Cardiac muscle cell (in vitro differentiated cells and primary cell): Measurements from ENCODE around the gene SLC26A6. TPM values are rescaled to one million over a fixed set of nuclear protein-coding genes. Genes with fewer than 3 reads are reported as not detected.

Source experiments
- DNase-seq, 2 donors: peaks; one replicate each; pipeline versions ENCODE4 v3.0.0 to v3.0.0-alpha.2; 2010 to 2017; ENCODE audit warnings: low read depth in 1 of 2, low spot score in 1 of 2
- H3K27ac ChIP-seq: fragments of 200-600 bp; sonication (generic); 2 replicates; pipeline ENCODE4 v1.5.1; 2016
- H3K27me3 ChIP-seq: fragments of 200-600 bp; sonication (generic); 2 replicates; pipeline ENCODE4 v1.6.0; 2016; ENCODE audit warnings: control low read depth
- H3K36me3 ChIP-seq: fragments of 200-600 bp; sonication (generic); 2 replicates; pipeline ENCODE4 v1.5.1; 2016; ENCODE audit warnings: control low read depth
- H3K4me1 ChIP-seq: fragments of 200-600 bp; sonication (generic); 2 replicates; pipeline ENCODE4 v1.8.1; 2017; ENCODE audit warnings: low read depth, mild to moderate bottlenecking, mixed run types
- H3K4me3 ChIP-seq: fragments of 200-600 bp; sonication (generic); 2 replicates; pipeline ENCODE4 v1.5.1; 2016; ENCODE audit warnings: mild to moderate bottlenecking
- H3K9me3 ChIP-seq: fragments of 200-600 bp; sonication (generic); 2 replicates; pipeline ENCODE4 v1.5.1; 2017; ENCODE audit warnings: low read depth, mild to moderate bottlenecking, control low read depth
- polyA plus RNA-seq: library from polyadenylated mRNA; unstranded; fragments of >200 nt; fragmentation: Nextera tagmentation; extraction: Ambion mirVana; gene quantifications from 2 replicates; pipeline ENCODE4 v1.2.1, GENCODE V29; 2016
- total RNA-seq: library from RNA; depleted of rRNA; stranded (reverse); fragments of >200 nt; gene quantifications from 2 replicates; pipeline ENCODE4 v1.2.3, GENCODE V29; 2016
- TF ChIP-seq, protein P1 (sequence below): IDR thresholded peaks from 2 replicates; pipeline ENCODE4 v1.5.1; 2012; ENCODE audit warnings: low read depth, mild to moderate bottlenecking, low read length

Gene SLC26A6
- total and polyA plus RNA-seq, 2 experiments from 2014 or later: 68.1 to 87.4 TPM

DNA sequence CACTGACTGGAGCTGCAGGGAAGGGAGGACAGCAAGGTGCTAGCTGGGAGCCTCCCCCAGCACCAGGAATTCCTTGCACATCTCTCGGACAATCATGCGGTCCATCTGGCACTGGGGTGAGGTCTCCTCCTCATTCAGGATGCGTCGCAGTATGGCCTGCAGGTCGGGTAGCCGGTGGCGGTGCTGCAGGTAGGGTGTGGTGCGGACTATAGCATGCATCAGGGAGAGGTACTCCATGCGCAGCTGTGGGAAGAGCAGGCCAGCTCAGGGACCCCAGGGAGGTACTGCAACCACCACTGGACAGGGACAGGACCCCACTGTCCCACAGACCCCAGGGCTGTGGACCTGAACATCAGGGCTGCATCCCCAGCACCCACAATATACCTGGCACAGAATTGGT, 39.2 kb upstream of the SLC26A6 start:
- Histone ChIP-seq H3K4me3 (no peak overlapping the region), H3K9me3 (no peaks in the 10 kb centered on the region), H3K27me3 (no peaks in the 10 kb centered on the region), H3K36me3 (peaks cover 20% of the 10 kb centered on the region), H3K27ac (no peak overlapping the region), H3K4me1 (no peaks in the 10 kb centered on the region)
- TF ChIP-seq, protein P1, sequence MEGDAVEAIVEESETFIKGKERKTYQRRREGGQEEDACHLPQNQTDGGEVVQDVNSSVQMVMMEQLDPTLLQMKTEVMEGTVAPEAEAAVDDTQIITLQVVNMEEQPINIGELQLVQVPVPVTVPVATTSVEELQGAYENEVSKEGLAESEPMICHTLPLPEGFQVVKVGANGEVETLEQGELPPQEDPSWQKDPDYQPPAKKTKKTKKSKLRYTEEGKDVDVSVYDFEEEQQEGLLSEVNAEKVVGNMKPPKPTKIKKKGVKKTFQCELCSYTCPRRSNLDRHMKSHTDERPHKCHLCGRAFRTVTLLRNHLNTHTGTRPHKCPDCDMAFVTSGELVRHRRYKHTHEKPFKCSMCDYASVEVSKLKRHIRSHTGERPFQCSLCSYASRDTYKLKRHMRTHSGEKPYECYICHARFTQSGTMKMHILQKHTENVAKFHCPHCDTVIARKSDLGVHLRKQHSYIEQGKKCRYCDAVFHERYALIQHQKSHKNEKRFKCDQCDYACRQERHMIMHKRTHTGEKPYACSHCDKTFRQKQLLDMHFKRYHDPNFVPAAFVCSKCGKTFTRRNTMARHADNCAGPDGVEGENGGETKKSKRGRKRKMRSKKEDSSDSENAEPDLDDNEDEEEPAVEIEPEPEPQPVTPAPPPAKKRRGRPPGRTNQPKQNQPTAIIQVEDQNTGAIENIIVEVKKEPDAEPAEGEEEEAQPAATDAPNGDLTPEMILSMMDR: no peak
- DNase-seq: no peak

DNA sequence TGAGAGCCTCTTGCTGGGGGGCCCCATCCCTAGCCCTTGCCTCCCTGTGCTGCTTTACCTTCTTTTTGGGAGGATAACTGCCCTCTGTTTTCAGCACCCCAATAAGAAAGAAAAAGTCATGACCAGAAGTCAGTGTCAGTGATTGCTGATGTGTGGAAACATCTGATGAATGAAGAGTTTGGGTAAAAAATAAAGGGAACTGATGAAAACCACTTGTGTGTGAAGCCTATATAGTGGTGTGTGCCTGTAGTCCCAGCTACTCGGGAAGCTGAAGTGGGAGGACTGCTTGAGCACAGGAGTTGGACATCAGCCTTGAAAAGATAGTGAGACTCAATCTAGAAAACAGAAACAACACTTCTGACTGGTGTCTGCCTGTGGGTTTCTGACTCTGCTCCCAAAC, 37.3 kb upstream of the SLC26A6 start:
- Histone ChIP-seq H3K27ac (no peak overlapping the region), H3K4me1 (no peaks in the 10 kb centered on the region), H3K9me3 (no peaks in the 10 kb centered on the region), H3K4me3 (no peak overlapping the region), H3K27me3 (no peaks in the 10 kb centered on the region), H3K36me3 (peaks cover 13% of the 10 kb centered on the region)
- TF ChIP-seq, protein P1: no peak
- DNase-seq: no peak

DNA sequence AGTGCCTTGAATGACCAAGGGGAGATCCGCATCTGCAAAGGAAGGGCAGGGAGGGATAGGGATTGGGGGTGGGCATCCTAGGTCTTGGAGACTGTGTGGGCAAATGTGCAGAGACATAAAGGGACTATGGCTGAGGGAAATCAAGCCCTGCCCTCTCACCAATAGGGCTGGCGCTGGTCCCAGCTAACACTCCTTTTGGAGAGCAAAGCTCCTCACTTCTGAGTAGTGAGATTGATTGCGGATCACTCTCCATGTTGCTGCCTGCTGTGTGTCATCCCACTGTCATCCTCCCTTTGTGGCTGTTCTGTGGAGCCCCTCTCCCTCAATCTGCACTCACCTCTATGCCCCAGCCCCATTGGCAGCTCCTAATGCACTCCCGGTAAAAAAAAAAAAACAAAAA, 29.7 kb upstream of the SLC26A6 start:
- Histone ChIP-seq H3K36me3 (no peaks in the 10 kb centered on the region), H3K27me3 (no peaks in the 10 kb centered on the region), H3K27ac (peak overlapping the region; percentile 98), H3K9me3 (no peaks in the 10 kb centered on the region), H3K4me3 (no peak overlapping the region), H3K4me1 (no peaks in the 10 kb centered on the region)
- TF ChIP-seq, protein P1: no peak
- DNase-seq: no peak

DNA sequence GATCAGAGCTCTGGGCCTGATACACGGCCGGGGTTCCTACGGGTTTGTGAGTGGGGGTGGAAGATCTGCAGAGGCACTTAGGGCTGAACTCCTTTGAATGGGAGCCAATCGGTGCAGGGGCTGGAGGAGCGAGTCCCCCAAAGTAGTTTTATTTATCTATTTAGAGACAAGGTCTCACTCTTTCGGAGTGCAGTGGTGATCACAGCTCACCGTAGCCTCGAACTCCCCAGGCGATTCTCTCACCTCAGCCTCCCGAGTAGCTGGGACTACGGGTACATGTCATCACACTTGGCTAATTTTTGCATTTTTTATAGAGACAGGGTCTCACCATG, 29.0 kb upstream of the SLC26A6 start:
- H3K4me1 ChIP-seq: no peaks in the 10 kb centered on the region
- no peaks in the 10 kb centered on the region for H3K36me3 ChIP-seq
- no peak for DNase-seq
- peak overlapping the region; percentile 98 for H3K27ac ChIP-seq
- H3K9me3 ChIP-seq: no peaks in the 10 kb centered on the region
- no peak overlapping the region for H3K4me3 ChIP-seq
- no peaks in the 10 kb centered on the region for H3K27me3 ChIP-seq
- TF ChIP-seq, protein P1: no peak

GRCh38 chr3:48663489-48664312, 28.4 kb upstream of the SLC26A6 start:
- no peaks in the 10 kb centered on the region for H3K9me3 ChIP-seq
- peak; percentile 99 for DNase-seq
- H3K4me1 ChIP-seq: no peaks in the 10 kb centered on the region
- H3K27me3 ChIP-seq: no peaks in the 10 kb centered on the region
- H3K36me3 ChIP-seq: no peaks in the 10 kb centered on the region
- TF ChIP-seq, protein P1: peak; percentile 90
- peak overlapping the region; percentile 98 for H3K27ac ChIP-seq
- H3K4me3 ChIP-seq: peak overlapping the region; percentile 49
